HG03139 (cell line): ENCODE results near the gene GPR155.

Experiments used
- ATAC-seq: cut with Tn5 transposase; IDR thresholded peaks from one replicate; pipeline ENCODE4 v1.9.1; 2021; ENCODE audit not compliant: unreplicated experiment

Gene GPR155

GRCh38 chr2:174486563-174487107 lies at the start of gene GPR155:
TSS of gene GPR155 (minus strand) at chr2:174487029. CDS start at chr2:174481956, 5,073 bp downstream.
- peak; percentile 16 for ATAC-seq

- ATAC-seq, result no peak
These were observed 49.2 kb upstream of the GPR155 start for GRCh38 chr2:174535757-174536703.

- ATAC-seq, result no peak
These were observed 48.3 kb upstream of the GPR155 start for GRCh38 chr2:174535083-174535482.

GRCh38 chr2:174529916-174530315 lies 43.1 kb upstream of the GPR155 start:
- no peak for ATAC-seq

- no peak for ATAC-seq
These were observed 41.1 kb upstream of the GPR155 start for GRCh38 chr2:174527959-174528358.

- no peak for ATAC-seq
These were observed 40.4 kb upstream of the GPR155 start for GRCh38 chr2:174527101-174527721.

GRCh38 chr2:174524527-174524926 lies 37.7 kb upstream of the GPR155 start:
- no peak for ATAC-seq

GRCh38 chr2:174522553-174522952 lies 35.7 kb upstream of the GPR155 start:
- ATAC-seq, result no peak

- no peak for ATAC-seq
These were observed 31.6 kb upstream of the GPR155 start for GRCh38 chr2:174518395-174518794.

- no peak for ATAC-seq
These were observed 29.9 kb upstream of the GPR155 start for GRCh38 chr2:174516501-174517378.

GRCh38 chr2:174512345-174512744 lies 25.5 kb upstream of the GPR155 start:
- ATAC-seq, result no peak

GRCh38 chr2:174511580-174512260 lies 24.9 kb upstream of the GPR155 start:
- ATAC-seq, result no peak

- no peak for ATAC-seq
These were observed 23.9 kb upstream of the GPR155 start for GRCh38 chr2:174510583-174511189.

- no peak for ATAC-seq
These were observed 16.5 kb upstream of the GPR155 start for GRCh38 chr2:174503161-174503809.

GRCh38 chr2:174499371-174499770 lies 12.5 kb upstream of the GPR155 start:
- ATAC-seq, result no peak

GRCh38 chr2:174495365-174496012 lies 8.7 kb upstream of the GPR155 start:
- ATAC-seq, result no peak

GRCh38 chr2:174493549-174494331 lies 6.9 kb upstream of the GPR155 start:
- peak; percentile 29 for ATAC-seq

- peak; percentile 89 for ATAC-seq
These were observed 6.2 kb upstream of the GPR155 start for GRCh38 chr2:174492963-174493431.
